Kidney tubule cell (primary cell): ENCODE data around the gene CLIC5.
A peak's percentile ranks its signal among the peaks of the same experiment; 100 is the strongest.

Source experiments
- DNase-seq: peaks from one replicate; pipeline ENCODE4 v3.0.0-alpha.2; 2018; ENCODE audit warnings: low spot score

The CLIC5 gene

GRCh38 chr6:45997875-45998506, 17.7 kb downstream of the CLIC5 start:
- DNase-seq, result peak; percentile 95

GRCh38 chr6:45991189-45991588, 24.5 kb downstream of the CLIC5 start:
- DNase-seq, result no peak

GRCh38 chr6:45990162-45990561, 25.5 kb downstream of the CLIC5 start:
- no peak for DNase-seq

GRCh38 chr6:45988635-45989034, 27.0 kb downstream of the CLIC5 start:
- DNase-seq, result no peak

GRCh38 chr6:45987856-45988255, 27.8 kb downstream of the CLIC5 start:
- peak; percentile 4 for DNase-seq

- DNase-seq, result peak; percentile 65
These were observed 28.9 kb downstream of the CLIC5 start for GRCh38 chr6:45986746-45987274.

- DNase-seq, result no peak
These were observed 30.8 kb downstream of the CLIC5 start for GRCh38 chr6:45984788-45985425.

GRCh38 chr6:45984347-45984746, 31.3 kb downstream of the CLIC5 start:
- DNase-seq, result no peak

- DNase-seq, result no peak
These were observed 32.6 kb downstream of the CLIC5 start for GRCh38 chr6:45983062-45983461.

GRCh38 chr6:45982280-45983036, 33.2 kb downstream of the CLIC5 start:
- DNase-seq, result no peak

- DNase-seq, result no peak
These were observed 34.6 kb downstream of the CLIC5 start for GRCh38 chr6:45981046-45981445.

GRCh38 chr6:45979311-45979710, 36.3 kb downstream of the CLIC5 start:
- DNase-seq, result no peak

GRCh38 chr6:45974596-45974995, 41.1 kb downstream of the CLIC5 start:
- DNase-seq, result no peak

GRCh38 chr6:45972795-45973503, 42.7 kb downstream of the CLIC5 start:
- DNase-seq, result no peak

GRCh38 chr6:45971287-45971686, 44.4 kb downstream of the CLIC5 start:
- no peak for DNase-seq

GRCh38 chr6:45970326-45970725, 45.3 kb downstream of the CLIC5 start:
- no peak for DNase-seq

GRCh38 chr6:45969883-45970282, 45.8 kb downstream of the CLIC5 start:
- no peak for DNase-seq

GRCh38 chr6:45969026-45969425, 46.6 kb downstream of the CLIC5 start:
- no peak for DNase-seq

GRCh38 chr6:45967363-45967762, 48.3 kb downstream of the CLIC5 start:
- no peak for DNase-seq

- no peak for DNase-seq
These were observed 48.9 kb downstream of the CLIC5 start for GRCh38 chr6:45966797-45967196.

GRCh38 chr6:45966340-45966739, 49.3 kb downstream of the CLIC5 start:
- DNase-seq, result no peak

- peak; percentile 86 for DNase-seq
These were observed 49.9 kb downstream of the CLIC5 start for GRCh38 chr6:45965792-45966191.
